ENCODE results near the gene RAPH1.
"Not testable (repeated sequence)": the region's sequence is repeated elsewhere in the genome, so short reads cannot be mapped to it uniquely, and the experiment has no call there.

The RAPH1 gene

DNA sequence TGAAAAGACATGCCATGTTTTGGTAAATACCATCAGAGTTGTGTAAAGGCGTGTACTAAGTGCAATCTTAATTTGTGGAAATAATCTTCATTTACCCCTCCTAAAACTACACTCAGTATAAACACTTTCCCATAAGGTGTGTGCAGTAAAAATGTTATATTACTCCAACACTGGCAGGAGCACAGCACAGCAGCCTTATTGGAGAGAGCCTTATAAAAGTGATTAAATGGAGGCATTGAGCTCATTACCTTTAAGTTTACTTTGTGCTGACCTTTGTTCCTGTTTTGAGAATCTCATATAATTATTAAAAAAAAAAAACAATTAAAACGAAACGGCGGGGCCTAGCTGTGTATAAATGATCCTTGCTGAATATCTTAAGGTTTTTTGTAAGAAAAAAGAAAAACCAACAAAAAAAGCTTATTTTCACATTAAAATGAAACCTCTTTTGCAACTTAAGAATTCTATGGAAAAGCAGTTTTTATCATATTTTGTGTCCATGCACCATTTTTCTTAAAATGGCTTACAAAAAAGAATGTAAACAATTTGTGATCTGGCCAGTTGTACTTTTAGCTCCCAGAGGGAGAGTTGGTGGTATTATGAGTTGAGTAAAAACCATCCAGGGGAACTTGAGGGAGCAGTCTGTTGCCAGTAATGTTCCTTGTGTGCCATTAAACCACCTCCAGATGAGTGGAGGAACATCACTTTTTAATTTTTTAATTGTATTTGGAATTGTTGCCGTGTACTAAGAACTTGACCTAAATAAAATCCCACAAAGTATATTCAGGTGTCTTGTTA, 103.5 kb downstream of the RAPH1 start:
- DNase-seq (ENCODE audit: low read depth): peak; percentile 63

DNA sequence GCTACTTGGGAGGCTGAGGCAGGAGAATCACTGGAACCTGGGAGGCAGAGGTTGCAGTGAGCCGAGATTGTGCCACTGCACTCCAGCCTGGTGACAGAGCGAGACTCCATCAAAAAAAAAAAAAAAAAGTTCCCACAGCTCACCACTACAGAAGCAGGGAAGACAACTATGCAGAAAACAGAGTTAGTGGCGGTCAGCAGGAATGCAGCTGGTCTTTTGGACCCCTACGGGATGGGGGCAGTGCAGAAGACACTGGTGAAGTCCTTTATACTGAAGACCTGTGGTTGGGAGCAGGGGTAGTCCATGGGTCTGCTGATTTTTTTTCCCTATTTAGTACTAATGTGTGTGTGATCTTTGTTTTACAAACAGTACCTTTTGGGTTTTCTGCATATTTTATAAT, 105.5 kb downstream of the RAPH1 start:
- not testable (repeated sequence) for DNase-seq (ENCODE audit: low read depth)

DNA sequence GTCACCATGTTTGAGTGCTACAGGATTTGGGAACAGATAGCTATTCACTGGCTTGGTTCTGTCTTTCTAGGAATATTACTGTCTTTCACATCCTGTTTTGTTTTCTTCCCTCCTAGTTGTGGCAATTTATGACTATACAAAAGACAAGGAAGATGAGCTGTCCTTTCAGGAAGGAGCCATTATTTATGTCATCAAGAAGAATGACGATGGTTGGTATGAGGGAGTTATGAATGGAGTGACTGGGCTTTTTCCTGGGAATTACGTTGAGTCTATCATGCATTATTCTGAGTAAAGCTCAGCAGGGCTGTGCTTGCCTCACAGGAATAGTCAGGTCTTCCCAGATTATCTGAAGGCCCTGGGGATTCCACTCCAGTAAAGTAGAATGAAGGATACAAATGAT, 108.0 kb downstream of the RAPH1 start:
- peak; percentile 27 for DNase-seq (ENCODE audit: low read depth)

DNA sequence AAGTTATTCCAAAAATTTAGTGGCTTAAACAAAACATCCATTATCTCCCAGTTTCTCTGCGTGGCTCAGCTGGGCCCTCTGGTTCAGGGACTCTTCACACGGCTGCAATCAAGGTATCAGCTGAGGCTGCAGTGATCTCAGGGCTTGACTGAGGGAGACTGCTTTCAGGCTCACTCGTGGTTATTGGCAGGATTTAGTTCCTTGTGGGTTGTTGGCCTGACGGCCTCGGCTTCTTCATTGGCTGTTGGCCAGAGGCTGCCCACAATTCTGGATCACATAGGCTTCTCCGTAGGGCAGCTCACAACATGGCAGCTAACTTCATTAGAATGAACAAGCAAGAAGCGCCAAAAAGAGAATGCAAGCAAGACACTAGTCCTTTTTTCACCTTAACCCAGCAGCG, 116.8 kb downstream of the RAPH1 start:
- DNase-seq (ENCODE audit: low read depth): no peak

DNA sequence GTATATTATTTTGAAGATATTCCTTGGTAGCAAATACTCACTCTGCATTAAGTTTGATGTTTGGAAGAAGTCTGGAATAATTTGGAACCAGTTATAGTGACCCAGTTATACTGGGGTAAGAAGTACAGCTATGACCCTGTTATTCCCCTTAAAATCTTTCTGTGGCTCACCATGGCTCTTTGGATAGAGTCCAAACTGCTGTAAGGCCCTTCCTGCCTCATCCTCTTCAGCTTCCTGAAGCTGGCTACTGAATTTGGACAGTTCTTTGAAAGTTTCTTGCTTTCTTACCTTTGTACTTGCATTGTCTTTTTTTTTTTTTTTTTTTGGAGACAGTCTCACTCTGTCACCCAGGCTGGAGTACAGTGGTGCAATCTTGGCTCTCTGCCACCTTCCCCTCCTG, 121.3 kb downstream of the RAPH1 start:
- no peak for DNase-seq (ENCODE audit: low read depth)

DNA sequence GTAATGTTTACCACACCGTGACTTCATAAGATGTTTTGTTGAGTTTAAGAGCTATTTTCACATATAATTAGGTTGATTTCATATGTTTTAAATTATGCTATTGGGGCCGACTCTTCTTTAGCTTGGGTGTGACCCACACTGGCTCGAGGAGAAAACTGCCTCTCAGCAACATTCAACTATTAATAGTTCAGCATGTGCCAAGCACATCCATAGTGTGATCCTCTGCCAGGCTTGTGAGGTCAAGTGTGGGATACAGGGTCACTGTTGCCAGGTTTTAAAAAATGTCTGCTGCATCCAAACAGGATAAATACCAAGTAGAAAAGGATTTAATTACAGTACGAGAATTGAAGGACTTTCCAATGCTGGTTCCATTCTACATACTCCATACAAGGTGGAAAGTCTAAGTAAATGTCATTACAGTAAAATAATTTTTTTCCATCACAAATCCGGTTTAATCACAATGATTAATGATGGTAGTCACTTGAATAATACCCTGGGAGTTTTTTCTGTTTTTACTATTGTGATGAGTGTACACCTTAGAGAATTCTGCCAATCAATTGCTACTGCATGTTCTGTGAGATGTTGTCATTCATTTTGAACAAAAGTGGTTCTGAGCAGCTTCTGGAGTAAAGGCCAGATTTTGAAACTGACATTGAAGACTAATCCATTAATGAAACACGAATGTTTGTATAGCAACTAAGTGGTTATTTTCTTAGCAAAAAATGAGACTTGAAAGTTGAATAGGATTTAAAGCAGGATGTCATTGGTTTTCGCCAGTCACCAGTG, 122.4 kb downstream of the RAPH1 start:
- peak; percentile 65 for DNase-seq (ENCODE audit: low read depth)

DNA sequence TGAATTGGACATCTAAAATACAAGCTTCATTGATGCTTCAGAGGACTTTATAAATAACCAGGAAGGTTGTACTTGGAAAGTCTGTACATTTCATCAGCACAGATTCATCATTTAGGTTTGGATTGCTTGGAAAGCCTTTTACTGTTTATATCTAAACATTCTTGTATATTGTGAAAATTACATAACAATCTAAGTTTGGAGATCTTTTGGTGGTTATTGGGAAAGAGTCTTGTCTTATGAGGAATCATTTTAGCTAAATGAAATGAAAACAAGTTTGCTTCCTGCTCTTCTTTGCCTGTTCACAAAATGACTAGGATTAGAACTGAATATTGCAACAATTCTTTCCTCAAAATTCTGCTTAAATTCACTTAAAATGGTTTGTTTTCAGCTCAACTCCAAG, 127.6 kb downstream of the RAPH1 start:
- DNase-seq (ENCODE audit: low read depth): peak; percentile 44

DNA sequence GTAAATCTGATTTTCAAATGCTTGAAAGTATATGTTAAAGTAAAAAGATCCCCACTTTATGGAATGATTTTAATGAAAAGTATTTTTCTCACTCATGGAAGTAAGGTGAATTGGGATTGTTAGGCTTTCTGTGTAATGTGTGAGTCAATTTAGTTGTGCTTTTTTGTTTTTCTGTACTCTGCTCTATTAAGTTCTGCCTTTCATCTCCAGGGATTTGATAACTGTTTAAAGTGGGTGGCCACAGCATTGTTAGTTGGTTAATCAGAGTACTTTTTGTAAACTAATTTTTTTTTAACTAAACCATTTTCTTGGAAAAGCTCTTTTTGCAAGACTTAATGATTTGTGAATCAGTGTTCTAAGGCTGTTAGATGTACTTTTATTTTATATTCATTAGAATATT, 130.1 kb downstream of the RAPH1 start:
- DNase-seq (ENCODE audit: low read depth): peak; percentile 35

DNA sequence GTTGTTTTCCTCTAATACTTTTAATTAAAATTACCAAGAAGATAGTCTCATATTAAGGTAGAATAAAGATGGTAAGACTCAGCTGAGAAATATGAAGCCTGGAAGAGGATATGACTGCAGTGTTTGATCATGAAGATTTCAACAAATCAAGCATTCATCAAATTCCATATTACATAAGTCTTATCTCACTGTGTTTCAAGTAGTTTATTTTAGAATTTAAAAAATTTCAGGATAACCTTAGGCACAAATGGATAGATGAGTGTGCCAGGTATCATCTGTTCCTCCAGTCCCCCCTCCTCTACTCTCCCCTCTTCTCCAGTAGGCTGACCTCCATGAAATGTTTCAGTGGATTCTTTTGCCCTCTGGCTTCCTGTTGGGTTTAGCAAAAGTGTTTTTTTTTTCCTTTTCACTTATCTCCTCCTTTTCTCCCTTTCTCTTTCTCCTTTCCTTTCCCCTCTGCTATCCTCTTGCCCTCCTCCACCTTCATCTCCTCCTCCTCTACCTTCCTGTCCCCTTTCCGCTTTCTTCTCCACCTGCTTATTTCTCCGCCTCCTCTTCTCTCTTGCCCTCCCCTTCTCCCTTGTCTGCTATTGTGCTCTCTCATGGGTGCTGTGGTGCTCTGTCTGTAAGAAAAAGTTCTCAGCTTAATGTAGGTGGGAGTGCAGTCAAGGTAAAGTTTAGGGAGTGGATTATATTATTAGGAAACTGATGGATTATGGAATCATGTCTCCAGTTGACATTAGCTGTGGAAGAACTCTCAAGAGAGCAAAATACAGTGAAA, 134.1 kb downstream of the RAPH1 start:
- no peak for DNase-seq (ENCODE audit: low read depth)

DNA sequence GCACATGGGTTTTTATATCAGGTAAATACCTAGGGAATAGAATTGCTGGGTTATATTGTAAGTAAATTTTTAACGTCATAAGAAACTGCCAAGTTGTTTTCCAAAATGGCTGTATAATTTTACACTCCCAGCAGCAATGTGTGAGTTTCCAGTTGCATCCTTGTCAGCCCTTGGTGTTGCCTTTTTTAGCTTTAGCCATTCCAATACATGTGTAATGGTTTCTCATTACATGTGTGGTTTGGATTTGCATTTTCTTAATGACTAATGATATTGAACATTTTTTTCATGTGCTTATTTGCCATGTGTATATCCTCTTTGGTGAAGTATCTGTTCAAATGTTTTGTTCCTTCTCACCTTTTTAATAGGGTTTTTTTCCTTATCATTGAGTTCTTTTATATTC, 136.1 kb downstream of the RAPH1 start:
- DNase-seq (ENCODE audit: low read depth): no peak

DNA sequence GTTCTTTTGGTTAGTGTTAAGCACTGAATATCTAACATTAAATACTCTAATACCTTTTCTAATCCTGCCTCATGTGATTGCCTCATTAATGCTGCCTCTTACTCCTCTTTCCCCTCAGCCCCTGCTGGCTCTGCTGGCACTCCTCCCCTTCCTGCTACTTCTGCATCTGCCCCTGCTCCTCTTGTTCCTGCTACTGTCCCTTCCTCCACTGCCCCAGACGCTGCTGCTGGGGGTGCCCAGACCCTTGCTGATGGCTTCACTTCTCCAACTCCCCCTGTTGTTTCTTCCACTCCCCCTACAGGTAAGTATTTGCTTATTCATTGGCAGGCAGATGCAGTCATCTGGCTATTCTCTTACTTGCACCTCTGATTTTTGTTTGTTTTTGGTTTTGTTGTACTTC, 138.4 kb downstream of the RAPH1 start:
- no peak for DNase-seq (ENCODE audit: low read depth)

DNA sequence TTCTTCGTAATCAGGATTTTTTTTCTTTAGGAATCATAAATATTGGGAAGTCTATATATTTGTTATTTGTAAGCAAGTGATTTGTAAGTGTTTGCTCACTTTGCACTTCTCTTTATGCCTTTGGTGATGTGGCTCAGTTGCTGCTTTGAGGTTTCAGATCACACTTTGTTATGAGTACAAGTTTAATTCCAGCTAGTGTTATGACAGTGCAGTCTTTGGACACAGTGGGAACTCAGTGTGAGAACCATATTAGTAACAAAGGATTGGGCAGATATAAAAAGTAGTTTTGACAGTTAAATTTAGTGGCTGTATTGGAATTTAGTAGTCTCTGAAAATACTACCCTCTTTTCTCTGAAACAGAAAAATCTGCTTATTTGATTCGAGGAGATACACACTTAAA, 139.2 kb downstream of the RAPH1 start:
- no peak for DNase-seq (ENCODE audit: low read depth)

DNA sequence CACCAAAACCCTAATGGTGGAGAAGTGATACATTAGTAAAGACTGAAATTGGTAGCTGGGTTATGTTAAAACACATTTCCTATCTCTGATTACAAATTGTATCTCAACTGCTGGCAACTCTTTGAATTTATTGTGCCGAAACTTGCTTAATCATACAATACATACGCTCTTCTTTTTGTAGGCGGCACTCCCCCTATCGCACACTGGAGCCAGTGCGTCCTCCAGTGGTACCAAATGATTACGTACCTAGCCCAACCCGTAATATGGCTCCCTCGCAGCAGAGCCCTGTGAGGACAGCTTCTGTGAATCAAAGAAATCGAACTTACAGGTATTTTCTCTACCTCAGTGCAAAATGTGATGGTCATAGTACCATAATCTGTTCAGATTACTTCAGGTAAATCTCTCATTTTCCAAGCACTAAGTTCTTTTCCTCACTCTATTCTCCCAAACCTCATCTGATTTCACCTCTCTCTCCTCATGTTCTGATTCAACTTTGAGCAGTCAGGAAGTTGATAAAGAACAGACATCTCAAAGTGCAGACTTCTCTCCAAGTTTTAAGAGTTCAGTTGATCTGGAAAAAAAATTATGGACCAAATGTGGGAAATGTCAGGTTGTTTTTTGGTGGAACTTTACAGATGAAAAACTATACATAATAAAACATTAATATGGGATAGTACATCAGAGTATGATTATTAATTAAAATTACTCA, 140.4 kb downstream of the RAPH1 start:
- no peak for DNase-seq (ENCODE audit: low read depth)

DNA sequence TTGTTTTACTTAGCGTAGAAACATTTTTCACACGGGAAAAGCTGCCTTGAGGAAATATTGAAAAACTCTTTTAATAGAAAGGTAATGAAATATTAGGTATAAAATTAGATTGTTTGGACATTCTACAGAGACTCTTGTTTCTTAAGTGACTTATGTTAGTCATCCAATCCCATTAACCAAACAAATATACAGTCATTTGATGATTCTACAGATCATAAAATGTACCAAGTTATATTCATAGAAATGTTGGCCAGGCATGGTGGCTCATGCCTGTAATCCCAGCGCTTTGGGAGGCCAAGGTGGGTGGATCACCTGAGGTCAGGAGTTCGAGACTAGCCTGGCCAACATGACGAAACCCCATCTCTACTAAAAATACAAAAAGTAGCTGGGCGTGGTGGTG, 146.9 kb downstream of the RAPH1 start:
- not testable (repeated sequence) for DNase-seq (ENCODE audit: low read depth)

DNA sequence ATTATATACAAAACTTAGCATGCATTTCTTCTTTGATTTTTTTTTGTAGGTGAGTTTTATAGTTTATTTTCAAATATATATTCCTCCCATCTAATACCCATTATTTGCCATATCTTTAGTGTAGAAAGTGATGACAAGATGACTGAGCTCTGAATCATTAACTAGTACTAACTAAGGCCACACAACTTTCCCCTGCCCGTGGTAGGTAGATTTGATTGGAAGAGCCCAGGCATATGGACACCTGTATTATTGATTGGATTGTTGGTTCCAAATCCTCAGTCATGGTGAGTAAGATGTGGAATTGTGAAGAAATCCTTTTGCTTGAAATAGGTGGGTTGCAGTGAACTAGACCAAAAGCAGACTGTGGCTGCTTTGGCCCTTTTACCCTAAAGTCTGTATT, 152.1 kb downstream of the RAPH1 start:
- DNase-seq (ENCODE audit: low read depth): no peak

DNA sequence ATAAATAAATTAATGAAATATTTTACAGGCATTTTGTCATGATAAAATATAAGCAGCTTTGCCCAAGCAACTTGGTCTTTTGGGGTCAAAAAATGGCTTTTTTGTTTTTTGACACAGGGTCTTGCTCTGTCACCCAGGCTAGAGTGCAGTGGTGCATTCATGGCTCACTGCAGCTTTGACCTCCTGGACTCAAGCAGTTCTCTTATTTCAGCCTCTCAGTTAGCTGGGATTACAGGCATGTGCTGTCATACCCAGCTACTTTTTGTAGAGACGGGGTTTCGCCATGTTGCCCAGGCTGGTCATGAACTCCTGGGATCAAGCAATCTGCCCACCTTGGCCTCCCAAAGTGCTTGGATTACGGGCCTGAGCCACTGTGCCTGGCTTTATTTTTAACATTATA, 155.9 kb downstream of the RAPH1 start:
- DNase-seq (ENCODE audit: low read depth): no peak

DNA sequence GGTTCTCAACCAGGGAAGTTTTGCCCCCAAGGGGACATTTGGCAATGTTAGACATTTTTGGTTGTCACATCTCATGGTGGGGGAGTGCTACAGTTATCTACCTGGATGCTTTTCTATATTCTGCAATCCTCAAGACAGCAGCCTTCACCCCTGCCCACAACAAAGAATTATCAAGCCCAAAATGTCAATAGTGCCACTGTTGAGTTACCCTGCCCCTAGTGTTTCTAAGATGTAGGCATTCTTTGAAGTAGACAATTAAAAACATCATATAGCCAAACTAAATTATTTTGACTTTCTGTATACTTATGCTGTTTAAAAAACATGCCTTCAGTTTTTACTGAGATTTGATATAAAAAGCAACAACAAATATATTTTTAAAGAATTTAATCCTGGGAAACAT, 158.9 kb downstream of the RAPH1 start:
- no peak for DNase-seq (ENCODE audit: low read depth)

DNA sequence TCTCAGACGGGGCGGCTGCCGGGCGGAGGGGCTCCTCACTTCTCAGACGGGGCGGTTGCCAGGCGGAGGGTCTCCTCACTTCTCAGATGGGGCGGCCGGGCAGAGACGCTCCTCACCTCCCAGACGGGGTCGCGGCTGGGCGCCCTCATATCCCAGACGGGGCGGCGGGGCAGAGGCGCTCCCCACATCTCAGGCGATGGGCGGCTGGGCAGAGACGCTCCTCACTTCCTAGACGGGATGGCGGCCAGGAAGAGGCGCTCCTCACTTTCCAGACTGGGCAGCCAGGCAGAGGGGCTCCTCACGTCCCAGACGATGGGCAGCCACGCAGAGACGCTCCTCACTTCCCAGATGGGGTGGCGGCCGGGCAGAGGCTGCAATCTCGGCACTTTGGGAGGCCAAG, 162.4 kb downstream of the RAPH1 start:
- not testable (repeated sequence) for DNase-seq (ENCODE audit: low read depth)

DNA sequence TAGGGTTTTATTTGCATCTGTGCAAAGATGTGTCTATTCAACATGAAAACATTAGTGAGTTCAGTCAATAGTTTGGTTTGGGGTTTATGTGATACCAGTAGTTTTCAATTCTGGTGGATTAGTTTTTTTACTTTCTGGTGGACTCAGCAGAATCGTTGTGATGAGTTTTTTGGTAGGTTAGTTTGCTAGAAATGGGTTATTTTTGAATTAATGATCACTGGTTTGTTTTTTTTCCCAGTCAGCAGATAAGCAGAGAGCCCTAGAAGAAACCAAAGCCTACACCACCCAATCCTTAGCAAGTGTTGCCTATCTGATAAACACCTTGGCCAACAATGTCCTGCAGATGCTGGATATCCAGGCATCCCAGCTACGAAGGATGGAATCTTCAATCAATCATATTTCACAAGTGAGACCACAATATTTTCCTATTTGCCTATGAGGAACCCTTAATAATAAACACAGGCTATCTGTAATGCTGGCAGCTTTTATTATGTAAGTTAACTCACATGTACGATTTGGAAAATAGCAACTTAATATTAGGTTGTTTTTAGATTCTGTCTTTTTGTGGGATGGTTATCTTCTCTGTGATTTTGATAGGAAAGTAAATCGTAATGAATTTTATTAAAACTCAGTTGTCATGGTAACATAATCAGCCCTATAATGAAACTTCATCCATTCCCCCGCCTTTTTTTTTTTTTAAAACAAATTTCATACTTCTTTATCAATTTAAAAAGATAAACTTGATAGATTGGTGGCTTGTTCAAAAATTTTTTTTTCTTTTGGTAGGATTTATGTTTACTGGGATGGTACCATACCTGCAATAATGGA, 168.2 kb downstream of the RAPH1 start:
- DNase-seq (ENCODE audit: low read depth): no peak

DNA sequence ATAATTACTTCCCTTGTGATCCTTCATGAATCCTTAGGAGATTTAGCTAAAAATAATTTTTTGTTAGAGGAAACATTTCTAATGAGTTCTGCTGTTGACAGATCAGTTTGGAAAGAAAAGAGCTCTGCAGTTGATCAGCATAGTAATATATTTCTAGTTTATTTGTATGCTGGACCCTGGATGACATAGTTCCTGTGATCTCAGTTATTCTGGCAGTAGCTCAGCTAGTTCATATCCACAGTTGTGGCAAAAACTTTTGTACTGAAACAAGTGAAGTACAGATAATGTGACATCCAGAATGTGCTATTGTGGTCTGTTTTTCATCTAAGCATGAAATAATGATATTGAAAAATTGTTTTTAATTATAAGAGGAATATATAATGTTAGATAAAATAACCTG, 173.2 kb downstream of the RAPH1 start:
- no peak for DNase-seq (ENCODE audit: low read depth)

DNA sequence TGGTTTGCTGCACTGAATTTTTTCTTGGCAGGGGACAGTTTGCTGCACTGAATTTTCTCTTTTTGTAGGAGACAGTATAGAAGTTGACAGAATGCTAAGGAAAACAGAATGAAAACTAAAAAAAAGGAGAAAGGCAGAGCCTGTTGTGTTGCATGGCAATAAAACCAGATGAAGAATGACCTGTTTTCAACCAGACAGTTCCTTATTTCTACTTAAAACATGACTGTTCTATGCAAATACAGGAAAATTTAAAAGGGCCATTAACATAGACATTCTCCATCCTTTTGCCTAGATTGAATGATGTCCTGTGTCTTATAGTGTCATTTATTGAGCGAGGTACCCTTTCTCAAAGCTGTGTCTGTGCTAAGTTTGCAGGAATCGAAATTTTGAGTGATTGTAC, 173.6 kb downstream of the RAPH1 start:
- no peak for DNase-seq (ENCODE audit: low read depth)
